ENCODE data around the gene OR52L1. TPM values are rescaled to one million over a fixed set of nuclear protein-coding genes. Genes with fewer than 3 reads are reported as not detected.
A peak's percentile ranks its signal among the peaks of the same experiment; 100 is the strongest.

OR52L1 gene
- total RNA-seq, 1 experiment from 2014 or later = not detected

DNA sequence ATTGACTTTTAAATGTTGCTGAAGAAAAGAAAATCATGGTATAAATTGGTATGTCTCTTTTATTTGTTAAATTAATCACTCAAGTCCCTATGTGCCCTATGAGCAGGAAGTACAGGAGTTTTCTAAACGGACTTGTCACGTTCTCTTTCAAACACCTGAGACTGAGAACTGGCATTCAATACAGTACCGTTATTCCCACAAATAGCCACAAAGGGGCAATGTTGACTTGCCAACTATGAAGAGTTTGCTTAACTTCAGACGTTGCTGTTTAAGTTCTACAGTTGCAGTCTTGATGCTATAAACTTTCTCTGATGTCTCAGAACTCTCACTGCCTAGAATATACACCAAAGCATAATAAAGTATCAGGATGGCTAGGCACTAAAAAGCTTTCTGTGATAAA, 36.2 kb upstream of the OR52L1 start:
- DNase-seq (ENCODE audit: low read depth, low spot score) = peak; percentile 58
- POLR2A ChIA-PET = no interaction called here

GRCh38 chr11:6013042-6013441, 26.3 kb upstream of the OR52L1 start:
- ChIA-PET CTCF (no interaction called here), POLR2A (no interaction called here)
- no peak overlapping the region for H3K4me3 ChIP-seq (ENCODE audit: low read depth in 2 of 2, low read length in 2 of 2)
- no peaks in the 10 kb centered on the region for H3K36me3 ChIP-seq (ENCODE audit: control insufficient read depth, insufficient read depth, low read length)
- TF ChIP-seq TCF7L2 (IDR thresholded peaks at IDR 0.05; ENCODE audit: low read depth, low read length) (no peak), SIN3A (IDR thresholded peaks at IDR 0.05; ENCODE audit: borderline replicate concordance, insufficient read depth, low read depth, low read length) (no peak), POLR2AphosphoS5 (IDR thresholded peaks at IDR 0.05; ENCODE audit: low read depth, low read length) (no peak)
- TF ChIP-seq, protein P1, sequence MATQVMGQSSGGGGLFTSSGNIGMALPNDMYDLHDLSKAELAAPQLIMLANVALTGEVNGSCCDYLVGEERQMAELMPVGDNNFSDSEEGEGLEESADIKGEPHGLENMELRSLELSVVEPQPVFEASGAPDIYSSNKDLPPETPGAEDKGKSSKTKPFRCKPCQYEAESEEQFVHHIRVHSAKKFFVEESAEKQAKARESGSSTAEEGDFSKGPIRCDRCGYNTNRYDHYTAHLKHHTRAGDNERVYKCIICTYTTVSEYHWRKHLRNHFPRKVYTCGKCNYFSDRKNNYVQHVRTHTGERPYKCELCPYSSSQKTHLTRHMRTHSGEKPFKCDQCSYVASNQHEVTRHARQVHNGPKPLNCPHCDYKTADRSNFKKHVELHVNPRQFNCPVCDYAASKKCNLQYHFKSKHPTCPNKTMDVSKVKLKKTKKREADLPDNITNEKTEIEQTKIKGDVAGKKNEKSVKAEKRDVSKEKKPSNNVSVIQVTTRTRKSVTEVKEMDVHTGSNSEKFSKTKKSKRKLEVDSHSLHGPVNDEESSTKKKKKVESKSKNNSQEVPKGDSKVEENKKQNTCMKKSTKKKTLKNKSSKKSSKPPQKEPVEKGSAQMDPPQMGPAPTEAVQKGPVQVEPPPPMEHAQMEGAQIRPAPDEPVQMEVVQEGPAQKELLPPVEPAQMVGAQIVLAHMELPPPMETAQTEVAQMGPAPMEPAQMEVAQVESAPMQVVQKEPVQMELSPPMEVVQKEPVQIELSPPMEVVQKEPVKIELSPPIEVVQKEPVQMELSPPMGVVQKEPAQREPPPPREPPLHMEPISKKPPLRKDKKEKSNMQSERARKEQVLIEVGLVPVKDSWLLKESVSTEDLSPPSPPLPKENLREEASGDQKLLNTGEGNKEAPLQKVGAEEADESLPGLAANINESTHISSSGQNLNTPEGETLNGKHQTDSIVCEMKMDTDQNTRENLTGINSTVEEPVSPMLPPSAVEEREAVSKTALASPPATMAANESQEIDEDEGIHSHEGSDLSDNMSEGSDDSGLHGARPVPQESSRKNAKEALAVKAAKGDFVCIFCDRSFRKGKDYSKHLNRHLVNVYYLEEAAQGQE (IDR thresholded peaks at IDR 0.05; ENCODE audit: insufficient read depth in 1 of 2, low read depth in 2 of 2, low read length in 1 of 2) = no peak
- TF ChIP-seq, protein P2, sequence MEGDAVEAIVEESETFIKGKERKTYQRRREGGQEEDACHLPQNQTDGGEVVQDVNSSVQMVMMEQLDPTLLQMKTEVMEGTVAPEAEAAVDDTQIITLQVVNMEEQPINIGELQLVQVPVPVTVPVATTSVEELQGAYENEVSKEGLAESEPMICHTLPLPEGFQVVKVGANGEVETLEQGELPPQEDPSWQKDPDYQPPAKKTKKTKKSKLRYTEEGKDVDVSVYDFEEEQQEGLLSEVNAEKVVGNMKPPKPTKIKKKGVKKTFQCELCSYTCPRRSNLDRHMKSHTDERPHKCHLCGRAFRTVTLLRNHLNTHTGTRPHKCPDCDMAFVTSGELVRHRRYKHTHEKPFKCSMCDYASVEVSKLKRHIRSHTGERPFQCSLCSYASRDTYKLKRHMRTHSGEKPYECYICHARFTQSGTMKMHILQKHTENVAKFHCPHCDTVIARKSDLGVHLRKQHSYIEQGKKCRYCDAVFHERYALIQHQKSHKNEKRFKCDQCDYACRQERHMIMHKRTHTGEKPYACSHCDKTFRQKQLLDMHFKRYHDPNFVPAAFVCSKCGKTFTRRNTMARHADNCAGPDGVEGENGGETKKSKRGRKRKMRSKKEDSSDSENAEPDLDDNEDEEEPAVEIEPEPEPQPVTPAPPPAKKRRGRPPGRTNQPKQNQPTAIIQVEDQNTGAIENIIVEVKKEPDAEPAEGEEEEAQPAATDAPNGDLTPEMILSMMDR (IDR thresholded peaks at IDR 0.05) = no peak
- no peak overlapping the region for H3K27ac ChIP-seq (ENCODE audit: low read length)
- ATAC-seq (no peak), DNase-seq (ENCODE audit: low read depth, low spot score) (no peak)
- H3K9me3 ChIP-seq (ENCODE audit: control insufficient read depth, insufficient read depth, low read depth, low read length) = no peaks in the 10 kb centered on the region; the same call in 1 of the 2 replicates
- intact Hi-C loops (cut with micrococcal nuclease; ENCODE audit: unreplicated experiment) (no loop called here), in situ Hi-C loops (cut with HindIII; ENCODE audit: low pct_unique_long_range_greater_than_20kb, low sequenced_read_pairs) (no loop called here)
- H3K27me3 ChIP-seq (ENCODE audit: control insufficient read depth, insufficient read depth, low read length) = peaks cover 5% of the 10 kb centered on the region
- no TSS peak for BruUV-seq (replicated peaks)
- H3K4me1 ChIP-seq (ENCODE audit: control insufficient read depth, insufficient read depth, low read length) = no peaks in the 10 kb centered on the region

More for the DNA sequence above, 36.2 kb upstream of the OR52L1 start:
- Histone ChIP-seq H3K36me3 (ENCODE audit: control insufficient read depth, insufficient read depth, low read length) (no peaks in the 10 kb centered on the region), H3K4me3 (ENCODE audit: low read depth in 2 of 2, low read length in 2 of 2) (no peak overlapping the region), H3K4me1 (ENCODE audit: control insufficient read depth, insufficient read depth, low read length) (no peaks in the 10 kb centered on the region), H3K9me3 (ENCODE audit: control insufficient read depth, insufficient read depth, low read depth, low read length) (no peaks in the 10 kb centered on the region), H3K27me3 (ENCODE audit: control insufficient read depth, insufficient read depth, low read length) (peaks cover 5% of the 10 kb centered on the region), H3K27ac (ENCODE audit: low read length) (no peak overlapping the region)
- intact Hi-C loops (cut with micrococcal nuclease; ENCODE audit: unreplicated experiment) = loop anchor here (1.0 to 2.0 kb wide), 4 partner anchors 276 to 340 kb away; no protein-coding TSS in a partner anchor
- TF ChIP-seq TCF7L2 (IDR thresholded peaks at IDR 0.05; ENCODE audit: low read depth, low read length) = no peak
- TF ChIP-seq, protein P2 (IDR thresholded peaks at IDR 0.05) = peak; percentile 71
- TF ChIP-seq POLR2AphosphoS5 (IDR thresholded peaks at IDR 0.05; ENCODE audit: low read depth, low read length) = no peak
- TF ChIP-seq SIN3A (IDR thresholded peaks at IDR 0.05; ENCODE audit: borderline replicate concordance, insufficient read depth, low read depth, low read length) = no peak
- TF ChIP-seq, protein P1 (IDR thresholded peaks at IDR 0.05; ENCODE audit: insufficient read depth in 1 of 2, low read depth in 2 of 2, low read length in 1 of 2) = no peak
- ATAC-seq = peak; percentile 93
- BruUV-seq (replicated peaks) = no TSS peak
- CTCF ChIA-PET = interaction anchor here (0.7 to 1.6 kb wide), 3 partner anchors 227 to 340 kb away, joined by 3 to 11 read pairs (median 5); no protein-coding TSS in a partner anchor
- in situ Hi-C loops (cut with HindIII; ENCODE audit: low pct_unique_long_range_greater_than_20kb, low sequenced_read_pairs) = no loop called here

Measured in Panc1 (cell line).